ENCODE results near the gene LAMA2. TPM values are rescaled to one million over a fixed set of nuclear protein-coding genes. Genes with fewer than 3 reads are reported as not detected.

The LAMA2 gene
- total RNA-seq, 1 experiment from 2014 or later, result 4.2 TPM

- Mint-ChIP-seq H3K36me3 (ENCODE audit: insufficient read depth in 1 of 3, low read depth in 3 of 3) (no peaks in the 10 kb centered on the region), H3K27me3 (ENCODE audit: low read depth) (no peaks in the 10 kb centered on the region), H3K27ac (no peak overlapping the region), H3K9me3 (no peaks in the 10 kb centered on the region), H3K4me3 (no peak overlapping the region), H3K4me1 (peaks cover 12 to 16% of the 10 kb centered on the region in 2 experiments)
- no peak overlapping the region for H2BK120ac ChIP-seq (ENCODE audit: low read depth, low read length, poor library complexity, severe bottlenecking)
- H3K23me2 ChIP-seq (ENCODE audit: insufficient read length, low read depth, low read length, poor library complexity, severe bottlenecking), result no peaks in the 10 kb centered on the region
- no peaks in the 10 kb centered on the region for H3K27me3 ChIP-seq (ENCODE audit: insufficient read depth, low read length)
- no peak overlapping the region for H2AK5ac ChIP-seq (ENCODE audit: insufficient read length, low read length)
- no peak overlapping the region for H2BK15ac ChIP-seq (ENCODE audit: low read depth, low read length)
- no peak overlapping the region for H3K4me2 ChIP-seq (ENCODE audit: insufficient read depth, insufficient read length, low read length)
- no peak overlapping the region for H4K91ac ChIP-seq (ENCODE audit: insufficient read length, low read depth, low read length)
- no peak overlapping the region for H3K9ac ChIP-seq (ENCODE audit: extremely low read depth, insufficient read length, low read length)
- H3K4me1 ChIP-seq (ENCODE audit: insufficient read depth, low read length), result no peaks in the 10 kb centered on the region; the same call in 1 of the 2 replicates
- H2BK5ac ChIP-seq (ENCODE audit: insufficient read length, low read length), result no peak overlapping the region
- no peak overlapping the region for H3T11ph ChIP-seq (ENCODE audit: low read length)
- no peak overlapping the region for H3K23ac ChIP-seq (ENCODE audit: insufficient read length, low read depth, low read length)
- no peak overlapping the region for H3K18ac ChIP-seq (ENCODE audit: insufficient read length, low read depth, low read length)
- H2AFZ ChIP-seq (ENCODE audit: low read length), result no peak overlapping the region
- no peak overlapping the region for H3K14ac ChIP-seq (ENCODE audit: insufficient read depth, low read length)
- no peak for DNase-seq
- H3K79me2 ChIP-seq (ENCODE audit: insufficient read depth, low read length), result no peaks in the 10 kb centered on the region
- no peak overlapping the region for H3K27ac ChIP-seq (ENCODE audit: insufficient read length, low read depth, low read length)
- no peak for TF ChIP-seq CTCF (conservative IDR thresholded peaks at IDR 0.05)
- H4K8ac ChIP-seq (replicated peaks; ENCODE audit: insufficient read length, low read depth, low read length), result no peak overlapping the region
- no peak overlapping the region for H4K5ac ChIP-seq (ENCODE audit: insufficient read length, low read depth, low read length)
- H3K56ac ChIP-seq (ENCODE audit: insufficient read length, low read depth, low read length), result no peak overlapping the region
- H4K20me1 ChIP-seq (ENCODE audit: control insufficient read depth, insufficient read depth, insufficient read length), result no peaks in the 10 kb centered on the region
- no peaks in the 10 kb centered on the region for H3K79me1 ChIP-seq (ENCODE audit: insufficient read depth, low read depth, low read length, poor library complexity, severe bottlenecking)
- no peak overlapping the region for H2BK12ac ChIP-seq (ENCODE audit: insufficient read length, low read depth, low read length)
- H3K9me3 ChIP-seq (ENCODE audit: control insufficient read depth, low read depth, low read length), result no peaks in the 10 kb centered on the region
- H3K4ac ChIP-seq (ENCODE audit: low read depth, low read length), result no peak overlapping the region
- H2BK20ac ChIP-seq (ENCODE audit: low read depth, low read length, poor library complexity, severe bottlenecking), result no peak overlapping the region
- WGBS (ENCODE audit: extremely low coverage, insufficient read length, low lambda C conversion rate), result no CpG with 5 or more reads among the region's 4 CpGs
Observed at GRCh38 chr6:129492260-129492659, 609.3 kb downstream of the LAMA2 start.
